HepG2 (cell line): ENCODE results near the gene UTS2R. TPM values are rescaled to one million over a fixed set of nuclear protein-coding genes. Genes with fewer than 3 reads are reported as not detected.

Experiments
- IKZF1 ChIP-seq: fragments of 450-650 bp; IDR thresholded peaks from 2 replicates; pipeline ENCODE4 v1.7.1; 2016
- KDM1A ChIP-seq: IDR thresholded peaks from 2 replicates; pipeline ENCODE4 v1.6.1; 2016; ENCODE audit warnings: missing compliant biosample characterization
- KLF13 ChIP-seq: sonication (generic); formaldehyde crosslinking; IDR thresholded peaks from 2 replicates; pipeline ENCODE4 v1.4.0; 2020; ENCODE audit warnings: mild to moderate bottlenecking, missing genetic modification reagents
- MTF2 ChIP-seq: sonication (generic); formaldehyde crosslinking; IDR thresholded peaks from 2 replicates; pipeline ENCODE4 v1.5.0; 2020; ENCODE audit warnings: missing genetic modification reagents, borderline replicate concordance
- SNAPC4 ChIP-seq: sonication (generic); formaldehyde crosslinking; IDR thresholded peaks from 2 replicates; pipeline ENCODE4 v1.4.0; 2020; ENCODE audit warnings: mild to moderate bottlenecking, missing genetic modification reagents
- STAT5B ChIP-seq: sonication (generic); formaldehyde crosslinking; IDR thresholded peaks from 2 replicates; pipeline ENCODE4 v1.4.0; 2020; ENCODE audit warnings: missing genetic modification reagents
- ZBTB46 ChIP-seq: sonication (generic); formaldehyde crosslinking; IDR thresholded peaks from 2 replicates; pipeline ENCODE4 v1.4.0; 2020; ENCODE audit warnings: mild to moderate bottlenecking, missing genetic modification reagents, borderline replicate concordance
- ZKSCAN5 ChIP-seq: sonication (generic); formaldehyde crosslinking; IDR thresholded peaks from 2 replicates; pipeline ENCODE4 v1.5.1; 2020; ENCODE audit warnings: mild to moderate bottlenecking, missing genetic modification reagents
- ZNF160 ChIP-seq: sonication (generic); formaldehyde crosslinking; IDR thresholded peaks from 2 replicates; pipeline ENCODE4 v1.8.0; 2022; ENCODE audit warnings: mild to moderate bottlenecking, inconsistent platforms, missing genetic modification reagents
- ZNF354B ChIP-seq: sonication (generic); formaldehyde crosslinking; IDR thresholded peaks from 2 replicates; pipeline ENCODE4 v1.8.0; 2022; ENCODE audit warnings: mild to moderate bottlenecking, missing genetic modification reagents
- ZNF547 ChIP-seq: sonication (generic); formaldehyde crosslinking; IDR thresholded peaks from 2 replicates; pipeline ENCODE4 v1.5.1; 2020; ENCODE audit warnings: mild to moderate bottlenecking, missing genetic modification reagents
- ZNF556 ChIP-seq: sonication (generic); formaldehyde crosslinking; IDR thresholded peaks from 2 replicates; pipeline ENCODE4 v1.4.0; 2020; ENCODE audit warnings: mild to moderate bottlenecking, missing genetic modification reagents, borderline replicate concordance
- ZNF567 ChIP-seq: sonication (generic); formaldehyde crosslinking; IDR thresholded peaks from 2 replicates; pipeline ENCODE4 v1.8.1; 2023; ENCODE audit warnings: mild to moderate bottlenecking, missing genetic modification reagents, borderline replicate concordance
- ZNF629 ChIP-seq: sonication (generic); formaldehyde crosslinking; conservative IDR thresholded peaks from 2 replicates; pipeline ENCODE4 v1.5.0; 2020; ENCODE audit warnings: missing genetic modification reagents
- ZNF660 ChIP-seq: sonication (generic); formaldehyde crosslinking; IDR thresholded peaks from 2 replicates; pipeline ENCODE4 v1.5.1; 2020; ENCODE audit warnings: mild to moderate bottlenecking, low read depth, missing genetic modification reagents, borderline replicate concordance
- ZNF841 ChIP-seq: sonication (generic); formaldehyde crosslinking; IDR thresholded peaks from 2 replicates; pipeline ENCODE4 v1.8.1; 2023; ENCODE audit warnings: missing genetic modification reagents, borderline replicate concordance
- polyA plus RNA-seq, 8 experiments: library from polyadenylated mRNA; depleted of rRNA in 3 of 8; stranded (reverse) in 7 of 8; unstranded in 1 of 8; fragments of >200 nt; fragmentation: Illumina TruSeq in 4 of 8; extraction: Trizol in 4 of 8; gene quantifications; 2 replicates each; pipeline versions ENCODE4 v1.2.1 to v1.2.3, GENCODE V29; 2011 to 2016; ENCODE audit warnings: low read depth in 4 of 8, missing spikeins in 1 of 8, mixed read lengths in 1 of 8; ENCODE audit not compliant: insufficient read depth in 1 of 8
- total RNA-seq, 5 experiments: library from RNA; depleted of rRNA; stranded (reverse); fragments of >200 nt; fragmentation: Illumina TruSeq; extraction: Trizol; gene quantifications; 2 replicates each; pipeline ENCODE4 v1.2.3, GENCODE V29; 2016; ENCODE audit warnings: low read depth in 1 of 5
- TF ChIP-seq, protein P1 (sequence below): sonication (generic); formaldehyde crosslinking; IDR thresholded peaks from 2 replicates; pipeline ENCODE4 v1.8.0; 2022; ENCODE audit warnings: missing genetic modification reagents, mild to moderate bottlenecking, borderline replicate concordance
- TF ChIP-seq, protein P2 (sequence below): sonication (generic); formaldehyde crosslinking; IDR thresholded peaks from 2 replicates; pipeline ENCODE4 v1.5.0; 2020; ENCODE audit warnings: mild to moderate bottlenecking, missing genetic modification reagents

UTS2R gene
- total and polyA plus RNA-seq, 2 of the 13 experiments (the other 11 are each of a cell fraction or from before 2014, with no cell fraction given), result 0.13 to 0.15 TPM

DNA sequence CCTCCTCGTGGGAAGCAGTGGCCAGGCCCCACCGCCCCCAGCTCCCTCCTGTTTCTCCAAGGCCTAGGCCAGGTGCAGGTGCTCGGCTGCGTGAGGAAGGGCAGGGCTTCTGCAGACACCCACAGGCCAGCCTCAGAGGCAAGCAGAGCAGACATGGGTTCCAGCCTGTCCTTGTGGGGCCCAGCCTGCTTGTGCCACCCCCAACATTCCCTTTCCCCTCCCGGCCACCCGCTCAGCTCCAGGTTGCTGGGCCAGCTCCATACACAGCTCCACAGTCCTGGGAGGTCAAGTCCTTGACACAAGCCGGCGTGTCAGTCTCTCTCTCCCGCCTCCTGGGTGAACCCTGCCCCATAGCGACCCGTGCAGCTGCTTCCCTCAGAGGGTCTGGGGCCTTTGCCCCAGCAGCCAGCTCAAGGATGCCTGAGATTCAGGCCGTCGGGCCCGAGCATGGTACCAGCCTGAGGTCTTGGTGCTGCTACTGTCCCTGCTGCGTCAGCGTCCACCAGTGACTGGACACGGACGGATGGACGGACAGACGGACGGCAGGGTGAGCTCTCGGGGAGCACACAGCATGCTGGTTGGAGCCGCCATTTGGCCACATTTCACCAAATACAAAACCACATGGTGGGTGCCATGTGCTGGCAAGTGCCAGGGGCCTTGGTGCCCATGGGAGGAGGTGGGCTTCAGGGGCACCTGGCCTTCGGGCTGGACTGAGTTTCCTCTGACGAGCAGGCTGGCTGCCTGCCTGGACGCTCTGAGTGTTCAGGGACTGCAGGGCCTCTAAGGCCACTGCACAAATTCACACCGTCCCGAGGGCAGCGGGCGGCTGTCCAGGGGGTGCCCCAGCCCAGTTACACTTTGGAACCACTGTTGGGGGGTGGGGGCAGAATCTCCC, 46.0 kb upstream of the UTS2R start (continued):
- TF ChIP-seq SNAPC4 (CRISPR knock-in tag) (peak; percentile 84), ZNF660 (CRISPR knock-in tag) (no peak), ZNF567 (CRISPR knock-in tag) (0 out of 2 replicates have a peak, but pooled peaks have one; percentile 27), ZNF841 (CRISPR knock-in tag) (no peak), KLF13 (CRISPR knock-in tag) (peak; percentile 41; the same call in 1 of the 2 replicates), ZNF556 (CRISPR knock-in tag) (peak; percentile 90), ZNF629 (0 out of 2 replicates have a peak, but pooled peaks have one; percentile 31), ZKSCAN5 (CRISPR knock-in tag) (no peak; the same call in 1 of the 2 replicates), MTF2 (peak; percentile 87; the same call in 1 of the 2 replicates), KDM1A (CRISPR knock-in tag) (no peak), IKZF1 (no peak), ZBTB46 (peak; percentile 99; the same call in 1 of the 2 replicates), ZNF354B (CRISPR knock-in tag) (no peak), ZNF547 (CRISPR knock-in tag) (peak; percentile 87; the same call in 1 of the 2 replicates), ZNF160 (peak; percentile 64), STAT5B (CRISPR knock-in tag) (no peak)
- TF ChIP-seq, protein P1, sequence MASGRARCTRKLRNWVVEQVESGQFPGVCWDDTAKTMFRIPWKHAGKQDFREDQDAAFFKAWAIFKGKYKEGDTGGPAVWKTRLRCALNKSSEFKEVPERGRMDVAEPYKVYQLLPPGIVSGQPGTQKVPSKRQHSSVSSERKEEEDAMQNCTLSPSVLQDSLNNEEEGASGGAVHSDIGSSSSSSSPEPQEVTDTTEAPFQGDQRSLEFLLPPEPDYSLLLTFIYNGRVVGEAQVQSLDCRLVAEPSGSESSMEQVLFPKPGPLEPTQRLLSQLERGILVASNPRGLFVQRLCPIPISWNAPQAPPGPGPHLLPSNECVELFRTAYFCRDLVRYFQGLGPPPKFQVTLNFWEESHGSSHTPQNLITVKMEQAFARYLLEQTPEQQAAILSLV (CRISPR knock-in tag), result no peak
- TF ChIP-seq, protein P2, sequence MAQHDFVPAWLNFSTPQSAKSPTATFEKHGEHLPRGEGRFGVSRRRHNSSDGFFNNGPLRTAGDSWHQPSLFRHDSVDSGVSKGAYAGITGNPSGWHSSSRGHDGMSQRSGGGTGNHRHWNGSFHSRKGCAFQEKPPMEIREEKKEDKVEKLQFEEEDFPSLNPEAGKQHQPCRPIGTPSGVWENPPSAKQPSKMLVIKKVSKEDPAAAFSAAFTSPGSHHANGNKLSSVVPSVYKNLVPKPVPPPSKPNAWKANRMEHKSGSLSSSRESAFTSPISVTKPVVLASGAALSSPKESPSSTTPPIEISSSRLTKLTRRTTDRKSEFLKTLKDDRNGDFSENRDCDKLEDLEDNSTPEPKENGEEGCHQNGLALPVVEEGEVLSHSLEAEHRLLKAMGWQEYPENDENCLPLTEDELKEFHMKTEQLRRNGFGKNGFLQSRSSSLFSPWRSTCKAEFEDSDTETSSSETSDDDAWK (CRISPR knock-in tag), result no peak
